Measurements from ENCODE around the gene RCBTB2. TPM values are rescaled to one million over a fixed set of nuclear protein-coding genes. Genes with fewer than 3 reads are reported as not detected.

The RCBTB2 gene
- total RNA-seq, 4 donors from 2014 or later, result 8.1 to 24.7 (median 14.9) TPM

DNA sequence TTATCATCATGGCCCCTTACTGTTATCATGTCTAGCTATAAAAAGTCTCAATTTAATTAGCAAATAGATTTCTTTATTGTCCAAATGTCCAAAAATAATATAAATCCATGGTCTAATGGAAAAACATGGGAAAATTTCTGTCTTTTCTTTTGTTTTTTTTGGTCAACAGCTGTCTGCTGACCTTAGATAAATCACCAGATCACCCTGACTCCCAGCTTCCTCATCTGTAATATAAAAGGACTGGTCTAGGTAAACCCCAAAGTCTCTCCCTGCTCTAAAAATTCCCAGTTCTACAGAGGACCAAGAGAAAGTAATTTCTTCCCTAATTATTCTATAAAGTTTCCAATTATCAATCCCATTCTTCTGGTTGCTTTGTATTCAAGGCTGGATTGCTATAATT, 30.7 kb upstream of the RCBTB2 start:
- H3K27ac ChIP-seq, result peak overlapping the region in 3 of 4 donors; percentile 27 to 53 (median 33)

DNA sequence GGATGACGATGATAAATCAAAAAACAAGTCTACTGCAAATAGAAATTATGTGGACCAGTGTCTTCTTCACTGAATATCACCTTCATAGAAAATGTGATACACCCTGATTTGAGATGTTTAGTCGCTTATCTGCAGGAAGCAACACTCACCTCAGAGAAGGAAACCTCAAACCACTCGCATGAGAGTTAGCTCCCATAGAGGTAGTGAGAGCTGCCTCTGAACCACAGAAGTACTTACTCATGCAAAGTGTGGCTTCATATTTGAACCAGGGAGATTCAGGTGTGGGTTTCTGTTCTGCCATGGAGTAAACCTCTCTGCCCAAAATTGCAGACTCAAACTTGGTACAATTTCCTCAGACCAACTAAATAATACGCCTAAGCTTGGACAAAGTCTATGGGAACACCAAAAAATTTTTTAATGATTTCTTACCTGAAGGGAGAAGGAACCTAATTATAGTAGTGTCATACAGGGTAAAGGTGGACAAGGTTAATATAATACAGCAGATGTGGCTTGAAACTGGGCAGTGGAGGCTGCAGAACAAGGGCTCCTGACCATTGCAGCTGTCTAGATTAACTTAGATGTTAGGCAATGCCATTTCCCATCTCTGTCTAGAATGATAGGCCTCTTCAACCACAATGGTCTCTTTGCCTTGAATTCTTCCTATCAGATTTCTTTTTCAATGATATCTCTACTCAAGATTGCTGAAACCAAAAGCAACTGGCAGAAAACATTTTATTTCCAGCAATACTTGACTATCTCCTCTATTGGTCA, 29.6 kb upstream of the RCBTB2 start:
- TF ChIP-seq, protein P1, sequence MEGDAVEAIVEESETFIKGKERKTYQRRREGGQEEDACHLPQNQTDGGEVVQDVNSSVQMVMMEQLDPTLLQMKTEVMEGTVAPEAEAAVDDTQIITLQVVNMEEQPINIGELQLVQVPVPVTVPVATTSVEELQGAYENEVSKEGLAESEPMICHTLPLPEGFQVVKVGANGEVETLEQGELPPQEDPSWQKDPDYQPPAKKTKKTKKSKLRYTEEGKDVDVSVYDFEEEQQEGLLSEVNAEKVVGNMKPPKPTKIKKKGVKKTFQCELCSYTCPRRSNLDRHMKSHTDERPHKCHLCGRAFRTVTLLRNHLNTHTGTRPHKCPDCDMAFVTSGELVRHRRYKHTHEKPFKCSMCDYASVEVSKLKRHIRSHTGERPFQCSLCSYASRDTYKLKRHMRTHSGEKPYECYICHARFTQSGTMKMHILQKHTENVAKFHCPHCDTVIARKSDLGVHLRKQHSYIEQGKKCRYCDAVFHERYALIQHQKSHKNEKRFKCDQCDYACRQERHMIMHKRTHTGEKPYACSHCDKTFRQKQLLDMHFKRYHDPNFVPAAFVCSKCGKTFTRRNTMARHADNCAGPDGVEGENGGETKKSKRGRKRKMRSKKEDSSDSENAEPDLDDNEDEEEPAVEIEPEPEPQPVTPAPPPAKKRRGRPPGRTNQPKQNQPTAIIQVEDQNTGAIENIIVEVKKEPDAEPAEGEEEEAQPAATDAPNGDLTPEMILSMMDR (IDR thresholded peaks at IDR 0.05), result no peak
- no peak for TF ChIP-seq POLR2A (IDR thresholded peaks at IDR 0.05)
- H3K4me1 ChIP-seq, result peaks cover 8 to 46% (median 18%) of the 10 kb centered on the region in 3 donors
- 62 to 83% methylated on average over 4 of the region's 4 CpGs for WGBS, 2 donors
- H3K27ac ChIP-seq, result no peak overlapping the region
- DNase-seq, result no peak
- no peaks in the 10 kb centered on the region for H3K9me3 ChIP-seq
- intact Hi-C loops (cut with DNase I), result no loop called here
- H3K27me3 ChIP-seq, result no peaks in the 10 kb centered on the region
- no peaks in the 10 kb centered on the region for H3K36me3 ChIP-seq
- no peak overlapping the region for H3K4me3 ChIP-seq

More for the DNA sequence above, 30.7 kb upstream of the RCBTB2 start:
- H3K4me3 ChIP-seq, result no peak overlapping the region
- no peak for DNase-seq
- TF ChIP-seq POLR2A (IDR thresholded peaks at IDR 0.05), result no peak
- TF ChIP-seq, protein P1 (IDR thresholded peaks at IDR 0.05), result no peak
- H3K27me3 ChIP-seq, result no peaks in the 10 kb centered on the region
- no peaks in the 10 kb centered on the region for H3K36me3 ChIP-seq
- intact Hi-C loops (cut with DNase I), result no loop called here
- peaks cover 17 to 57% (median 25%) of the 10 kb centered on the region in 3 donors for H3K4me1 ChIP-seq
- no peaks in the 10 kb centered on the region for H3K9me3 ChIP-seq

DNA sequence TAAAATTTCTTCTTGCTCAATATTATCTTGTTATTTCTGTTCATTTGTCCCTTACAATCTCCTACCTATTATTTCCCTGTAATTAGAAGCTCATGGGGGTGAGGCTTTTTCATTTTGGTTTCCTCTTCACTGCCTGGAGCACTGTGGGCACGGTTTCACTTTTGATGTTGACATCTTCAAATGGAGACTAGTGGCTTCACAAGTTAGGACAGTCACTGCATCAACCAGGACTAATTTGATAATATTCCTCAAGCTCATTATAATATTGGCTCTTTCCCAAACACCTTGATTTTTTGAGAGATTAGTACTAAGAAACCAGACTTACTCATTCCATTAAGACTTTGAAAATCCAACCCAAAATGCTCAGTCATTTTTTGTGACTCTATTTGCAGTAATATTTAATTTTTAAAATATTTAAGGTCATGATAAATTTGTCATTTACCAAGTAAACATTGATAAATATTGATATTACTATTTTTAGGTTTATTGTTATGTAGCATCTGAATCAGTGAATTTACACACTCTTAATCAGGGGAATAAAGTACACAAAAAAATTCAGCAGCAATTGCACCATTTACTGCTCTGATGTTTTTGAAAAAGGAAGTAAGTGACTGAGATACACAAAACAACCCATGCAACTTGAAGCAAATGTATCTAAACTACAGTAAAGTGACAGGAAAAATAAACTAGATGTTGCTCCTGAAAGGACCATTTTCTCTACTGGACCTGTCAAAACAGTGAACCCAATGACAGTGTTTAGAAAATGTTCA, 28.8 kb upstream of the RCBTB2 start:
- Histone ChIP-seq H3K36me3 (no peaks in the 10 kb centered on the region), H3K27ac (no peak overlapping the region), H3K4me1 (peaks cover under 1 to 38% (median 10%) of the 10 kb centered on the region in 3 donors), H3K9me3 (no peaks in the 10 kb centered on the region), H3K4me3 (no peak overlapping the region), H3K27me3 (no peaks in the 10 kb centered on the region)
- intact Hi-C loops (cut with DNase I), result no loop called here
- 20 to 38% methylated on average over 1 of the region's 1 CpG for WGBS, 2 donors
- no peak for TF ChIP-seq POLR2A (IDR thresholded peaks at IDR 0.05)
- TF ChIP-seq, protein P1 (IDR thresholded peaks at IDR 0.05), result peak in 1 of 6 experiments; percentile 22
- DNase-seq, result no peak

DNA sequence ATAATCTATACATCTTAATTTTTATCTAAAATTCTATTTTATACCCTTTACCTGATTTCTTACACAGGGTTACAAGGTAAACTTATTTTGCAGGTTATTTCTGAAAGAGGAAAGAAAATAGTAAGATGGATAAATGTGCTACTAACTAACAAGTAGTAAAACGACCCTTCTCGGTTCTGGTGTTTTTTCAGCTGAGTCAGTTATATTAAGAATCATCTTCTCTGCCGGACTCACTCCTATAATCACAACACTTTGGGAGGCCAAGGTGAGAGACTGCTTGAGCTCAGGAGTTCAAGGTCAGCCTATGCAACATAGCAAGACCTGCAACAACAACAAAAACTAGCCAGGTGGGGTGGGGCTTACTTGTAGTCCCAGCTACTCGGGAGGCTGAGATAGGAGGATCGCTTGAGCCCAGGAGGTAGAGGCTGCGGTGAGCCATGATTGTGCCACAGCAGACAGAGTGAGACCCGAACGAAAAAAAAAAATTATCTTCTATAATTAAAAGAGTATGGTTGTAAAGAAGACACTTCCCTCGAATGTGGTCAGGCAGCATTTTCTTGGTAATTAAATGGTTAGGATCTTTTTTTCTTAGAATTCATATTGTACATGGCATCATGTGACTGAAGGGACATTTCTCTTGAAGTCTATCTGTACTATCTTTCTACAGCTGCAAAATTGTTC, 27.9 kb upstream of the RCBTB2 start:
- no peak overlapping the region for H3K4me3 ChIP-seq
- WGBS, 2 donors, result 83 to 84% methylated on average over 9 of the region's 9 CpGs
- H3K36me3 ChIP-seq, result no peaks in the 10 kb centered on the region
- TF ChIP-seq, protein P1 (IDR thresholded peaks at IDR 0.05), result no peak
- no peak for TF ChIP-seq POLR2A (IDR thresholded peaks at IDR 0.05)
- H3K27ac ChIP-seq, result no peak overlapping the region
- DNase-seq, result no peak
- H3K4me1 ChIP-seq, result peaks cover 0 to 34% (median 9%) of the 10 kb centered on the region in 3 donors
- intact Hi-C loops (cut with DNase I), result no loop called here
- no peaks in the 10 kb centered on the region for H3K27me3 ChIP-seq
- peaks cover 0 to 2% (median 0%) of the 10 kb centered on the region in 3 donors for H3K9me3 ChIP-seq
